ENCODE results near the gene ICA1.

- TF ChIP-seq POLR2A (IDR thresholded peaks at IDR 0.05), result no peak
- TF ChIP-seq, protein P1, sequence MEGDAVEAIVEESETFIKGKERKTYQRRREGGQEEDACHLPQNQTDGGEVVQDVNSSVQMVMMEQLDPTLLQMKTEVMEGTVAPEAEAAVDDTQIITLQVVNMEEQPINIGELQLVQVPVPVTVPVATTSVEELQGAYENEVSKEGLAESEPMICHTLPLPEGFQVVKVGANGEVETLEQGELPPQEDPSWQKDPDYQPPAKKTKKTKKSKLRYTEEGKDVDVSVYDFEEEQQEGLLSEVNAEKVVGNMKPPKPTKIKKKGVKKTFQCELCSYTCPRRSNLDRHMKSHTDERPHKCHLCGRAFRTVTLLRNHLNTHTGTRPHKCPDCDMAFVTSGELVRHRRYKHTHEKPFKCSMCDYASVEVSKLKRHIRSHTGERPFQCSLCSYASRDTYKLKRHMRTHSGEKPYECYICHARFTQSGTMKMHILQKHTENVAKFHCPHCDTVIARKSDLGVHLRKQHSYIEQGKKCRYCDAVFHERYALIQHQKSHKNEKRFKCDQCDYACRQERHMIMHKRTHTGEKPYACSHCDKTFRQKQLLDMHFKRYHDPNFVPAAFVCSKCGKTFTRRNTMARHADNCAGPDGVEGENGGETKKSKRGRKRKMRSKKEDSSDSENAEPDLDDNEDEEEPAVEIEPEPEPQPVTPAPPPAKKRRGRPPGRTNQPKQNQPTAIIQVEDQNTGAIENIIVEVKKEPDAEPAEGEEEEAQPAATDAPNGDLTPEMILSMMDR (IDR thresholded peaks at IDR 0.05), result no peak
- TF ChIP-seq POLR2AphosphoS5 (IDR thresholded peaks at IDR 0.05), result no peak
Observed at GRCh38 chr7:8290645-8291308, 28.8 kb upstream of the ICA1 start.

Measured in sigmoid colon (tissue), 4 donors.